Right lobe of liver (tissue), 4 donors: ENCODE measurements around the gene C3orf18.

Source experiments
- POLR2A ChIP-seq: fragments of 450-650 bp; IDR thresholded peaks from one replicate; pipeline ENCODE4 v1.6.1; 2017; ENCODE audit warnings: antibody characterized with exemption, mild to moderate bottlenecking
- TF ChIP-seq, protein P1 (sequence below), 4 donors: fragments of 200-600 bp in 3 of 4; fragments of 450-650 bp in 1 of 4; IDR thresholded peaks; one replicate each; pipeline versions ENCODE4 v1.5.1 to v1.8.0; 2016 to 2022; ENCODE audit warnings: antibody characterized with exemption in 4 of 4, mild to moderate bottlenecking in 2 of 4
- donor health status: DM: no; HTN: no; CAD: no.
- donor health status: DM: no; HTN: no; CAD: no.
- donor health status: DM: no; HTN: yes; CAD: no.

DNA sequence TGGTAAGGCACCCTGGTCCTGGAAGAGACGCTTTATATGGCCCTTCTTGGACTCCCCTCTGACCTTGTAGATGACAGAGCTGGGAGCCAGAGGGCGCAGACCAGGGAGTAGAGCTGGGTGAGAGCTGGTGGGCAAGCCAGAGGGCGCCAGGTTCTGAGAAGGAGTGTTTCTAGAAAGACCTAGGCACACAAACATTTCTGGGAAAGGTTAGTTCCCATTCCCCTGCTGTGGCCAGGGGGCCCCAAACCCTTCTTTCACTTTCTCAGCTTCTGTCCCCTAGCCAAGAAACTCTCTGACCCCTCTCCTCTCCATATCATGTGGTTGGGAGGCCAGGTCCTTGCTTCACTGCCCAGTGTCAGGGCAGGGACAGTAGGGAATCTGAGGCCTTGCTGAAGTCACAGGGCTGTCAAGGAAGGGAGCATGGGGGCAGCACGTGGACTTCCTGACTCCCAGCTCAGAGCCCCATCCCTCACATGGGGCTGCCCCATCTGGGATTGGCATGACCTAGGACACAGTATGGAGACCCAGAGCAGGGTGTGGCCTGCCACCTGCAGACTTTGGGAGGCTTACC, 5.3 kb upstream of the C3orf18 start:
- TF ChIP-seq POLR2A: no peak
- TF ChIP-seq, protein P1, sequence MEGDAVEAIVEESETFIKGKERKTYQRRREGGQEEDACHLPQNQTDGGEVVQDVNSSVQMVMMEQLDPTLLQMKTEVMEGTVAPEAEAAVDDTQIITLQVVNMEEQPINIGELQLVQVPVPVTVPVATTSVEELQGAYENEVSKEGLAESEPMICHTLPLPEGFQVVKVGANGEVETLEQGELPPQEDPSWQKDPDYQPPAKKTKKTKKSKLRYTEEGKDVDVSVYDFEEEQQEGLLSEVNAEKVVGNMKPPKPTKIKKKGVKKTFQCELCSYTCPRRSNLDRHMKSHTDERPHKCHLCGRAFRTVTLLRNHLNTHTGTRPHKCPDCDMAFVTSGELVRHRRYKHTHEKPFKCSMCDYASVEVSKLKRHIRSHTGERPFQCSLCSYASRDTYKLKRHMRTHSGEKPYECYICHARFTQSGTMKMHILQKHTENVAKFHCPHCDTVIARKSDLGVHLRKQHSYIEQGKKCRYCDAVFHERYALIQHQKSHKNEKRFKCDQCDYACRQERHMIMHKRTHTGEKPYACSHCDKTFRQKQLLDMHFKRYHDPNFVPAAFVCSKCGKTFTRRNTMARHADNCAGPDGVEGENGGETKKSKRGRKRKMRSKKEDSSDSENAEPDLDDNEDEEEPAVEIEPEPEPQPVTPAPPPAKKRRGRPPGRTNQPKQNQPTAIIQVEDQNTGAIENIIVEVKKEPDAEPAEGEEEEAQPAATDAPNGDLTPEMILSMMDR (IDR thresholded peaks at IDR 0.05): no peak
